ENCODE results near the gene PAX3.
A peak's percentile ranks its signal among the peaks of the same experiment; 100 is the strongest.

PAX3 gene

DNA sequence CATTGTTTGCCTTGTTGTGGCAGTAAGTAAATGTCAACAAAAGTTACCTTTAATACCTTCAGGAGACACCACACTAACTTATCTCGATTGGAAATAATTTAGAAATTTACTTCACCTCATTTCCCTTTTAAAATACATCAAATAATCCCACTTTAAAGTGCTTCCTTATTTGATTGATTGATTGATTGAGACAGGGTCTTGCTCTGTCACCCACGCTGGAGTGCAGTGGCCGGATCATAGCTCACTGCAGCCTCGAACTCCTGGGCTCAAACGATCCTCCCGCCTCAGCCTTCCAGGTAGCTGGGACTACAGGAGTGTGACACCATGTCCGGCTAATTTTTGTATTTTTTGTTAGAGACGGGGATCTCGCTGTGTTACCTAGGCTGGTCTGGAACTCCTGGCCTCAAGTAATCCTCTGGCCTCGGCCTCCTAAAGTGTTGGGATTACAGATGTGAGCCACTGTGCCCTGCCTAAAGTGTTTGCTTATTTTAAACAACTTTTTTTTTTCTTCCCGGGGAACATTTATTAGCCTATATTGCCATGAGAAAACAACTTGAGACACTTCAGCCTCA lies 12.0 kb upstream of the PAX3 start:
- no peak for DNase-seq (ENCODE audit: low read depth)

DNA sequence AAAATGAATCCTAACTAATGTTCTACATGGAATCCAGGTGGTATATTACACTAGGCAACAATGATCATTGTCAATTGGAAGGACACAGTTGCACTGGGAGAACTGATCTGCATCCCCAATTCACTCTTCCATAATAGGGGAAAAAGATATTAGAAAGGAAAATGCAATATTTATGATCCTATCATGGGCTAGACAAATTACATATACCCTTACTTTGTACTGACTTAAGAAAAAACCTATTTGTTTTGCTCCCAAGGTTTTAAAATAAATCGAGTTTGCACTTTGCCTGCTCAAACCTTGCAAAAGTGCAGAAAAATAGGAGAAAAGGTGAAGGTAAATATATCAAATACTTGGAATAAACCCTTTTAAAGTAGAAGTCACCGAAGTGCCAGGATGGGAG lies 11.0 kb upstream of the PAX3 start:
- no peak for DNase-seq (ENCODE audit: low read depth)

DNA sequence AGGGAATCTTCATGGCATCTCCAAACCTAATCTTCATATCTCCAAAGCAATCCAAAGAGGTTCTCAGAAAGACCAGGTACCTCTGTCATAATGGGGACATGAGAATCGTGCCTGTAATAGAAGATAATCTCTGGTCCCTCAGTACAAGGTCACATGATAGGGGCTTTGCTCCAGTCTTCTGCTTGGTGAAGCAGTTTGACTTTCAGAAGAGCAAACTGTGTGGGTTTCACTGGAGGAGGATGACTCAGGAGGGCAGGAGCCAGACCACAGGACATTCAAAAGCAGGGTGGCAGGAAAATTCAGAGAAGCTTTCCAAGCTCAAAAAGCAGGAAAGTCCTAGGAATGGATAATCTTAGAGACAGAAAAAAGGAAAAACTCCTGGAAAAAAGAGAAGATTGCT lies 10.6 kb upstream of the PAX3 start:
- DNase-seq (ENCODE audit: low read depth), result no peak

DNA sequence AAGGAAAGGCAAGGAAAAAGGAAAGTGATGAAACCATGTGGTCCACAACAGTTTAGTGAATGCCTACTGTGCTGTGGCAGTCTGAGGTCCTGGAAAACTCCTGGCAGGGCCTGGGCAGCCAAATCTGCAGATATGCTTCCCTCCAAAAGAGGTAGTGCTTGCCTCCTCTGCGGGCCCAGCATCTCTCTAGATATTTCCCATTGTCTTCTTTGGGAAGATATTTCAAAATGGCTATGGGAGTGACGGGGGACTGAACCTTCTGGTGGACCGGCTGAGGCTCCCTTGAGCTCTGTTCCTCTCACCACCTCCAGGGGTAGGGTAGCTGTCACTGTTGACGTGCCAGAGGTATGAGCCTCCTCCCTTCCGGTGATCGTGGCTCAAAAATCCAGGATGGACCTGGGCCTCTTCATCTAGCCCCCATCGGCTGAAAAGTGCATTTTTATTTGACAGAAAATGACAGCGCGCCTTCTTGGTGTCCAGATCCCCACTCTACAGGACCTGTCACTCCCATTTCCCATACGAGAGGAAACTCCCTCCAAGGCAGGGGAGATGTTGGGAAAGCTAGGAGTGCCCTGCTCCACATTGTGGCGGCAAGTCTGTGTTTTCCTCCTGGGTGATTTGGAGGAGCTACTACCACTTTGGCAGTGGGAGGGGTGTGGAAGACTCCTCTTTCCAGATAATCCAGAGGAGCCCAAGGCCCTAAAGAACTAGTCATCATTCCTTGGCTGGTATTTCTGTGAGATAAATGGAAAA lies 9.4 kb upstream of the PAX3 start:
- no peak for DNase-seq (ENCODE audit: low read depth)

DNA sequence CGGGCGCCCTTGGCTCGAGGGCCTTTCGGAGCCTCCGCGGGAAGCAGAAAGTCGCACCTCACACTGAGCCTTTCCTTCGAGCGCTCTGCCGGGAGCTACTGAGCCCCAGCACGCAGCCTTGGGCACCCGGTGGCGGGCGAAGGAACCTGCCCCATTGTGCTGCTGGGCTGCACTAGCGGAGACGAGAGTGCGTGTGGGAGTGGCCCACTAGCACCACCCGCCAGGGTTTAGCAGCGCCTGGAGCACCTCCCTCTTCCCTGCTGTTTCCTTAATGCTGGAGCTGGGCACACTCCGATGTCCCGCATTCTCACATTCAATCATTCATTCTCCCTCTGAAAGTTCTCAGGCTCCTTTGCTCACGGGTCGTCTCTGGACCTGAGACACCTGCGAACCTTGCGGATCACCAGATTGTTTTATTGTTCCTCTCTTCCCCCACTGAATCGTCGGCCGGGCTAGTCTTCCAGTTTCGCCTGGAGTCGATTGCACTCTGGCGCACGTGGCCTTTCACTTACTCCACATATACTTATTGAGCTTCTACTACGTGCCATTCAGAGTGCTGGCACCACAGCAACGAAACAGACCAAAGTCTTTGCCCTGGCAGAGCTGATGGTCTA lies 8.5 kb upstream of the PAX3 start:
- DNase-seq (ENCODE audit: low read depth), result peak; percentile 39

DNA sequence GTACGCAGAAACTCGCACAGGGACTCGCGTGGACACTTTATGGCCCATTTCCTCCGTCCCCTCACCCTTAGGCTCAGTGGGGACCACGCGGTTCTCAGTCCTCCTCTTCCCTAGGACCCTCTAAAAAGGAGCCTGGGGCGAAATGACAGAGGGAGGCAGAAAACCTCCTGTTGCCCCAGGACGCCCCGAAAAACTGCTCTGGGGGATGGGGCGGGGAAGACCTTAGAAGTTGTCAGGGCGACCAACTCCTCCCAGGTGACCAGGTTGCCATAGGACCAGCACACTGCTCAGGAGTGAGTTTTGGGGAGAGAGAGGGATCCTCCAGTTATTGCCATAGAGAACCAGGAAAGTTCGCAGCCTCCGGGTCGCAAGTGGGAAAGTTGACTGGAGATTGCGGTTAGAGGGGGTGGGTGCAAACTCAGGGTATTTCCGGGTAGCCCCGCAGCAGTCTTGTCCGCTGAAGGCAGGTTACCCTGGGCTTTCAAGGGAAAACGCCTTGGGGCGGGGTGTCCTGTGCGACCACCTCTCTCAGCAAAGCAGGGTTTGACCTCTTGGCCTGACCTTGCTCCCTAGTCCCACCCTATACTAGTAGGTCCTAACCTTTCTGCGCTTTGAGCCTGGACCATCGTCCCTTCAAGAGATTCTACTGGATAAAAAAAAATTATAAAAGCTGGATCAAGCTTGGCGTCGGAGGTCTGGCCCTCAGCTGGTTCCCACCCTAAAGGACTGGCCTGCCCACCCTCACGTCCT lies 7.8 kb upstream of the PAX3 start:
- DNase-seq (ENCODE audit: low read depth), result no peak

DNA sequence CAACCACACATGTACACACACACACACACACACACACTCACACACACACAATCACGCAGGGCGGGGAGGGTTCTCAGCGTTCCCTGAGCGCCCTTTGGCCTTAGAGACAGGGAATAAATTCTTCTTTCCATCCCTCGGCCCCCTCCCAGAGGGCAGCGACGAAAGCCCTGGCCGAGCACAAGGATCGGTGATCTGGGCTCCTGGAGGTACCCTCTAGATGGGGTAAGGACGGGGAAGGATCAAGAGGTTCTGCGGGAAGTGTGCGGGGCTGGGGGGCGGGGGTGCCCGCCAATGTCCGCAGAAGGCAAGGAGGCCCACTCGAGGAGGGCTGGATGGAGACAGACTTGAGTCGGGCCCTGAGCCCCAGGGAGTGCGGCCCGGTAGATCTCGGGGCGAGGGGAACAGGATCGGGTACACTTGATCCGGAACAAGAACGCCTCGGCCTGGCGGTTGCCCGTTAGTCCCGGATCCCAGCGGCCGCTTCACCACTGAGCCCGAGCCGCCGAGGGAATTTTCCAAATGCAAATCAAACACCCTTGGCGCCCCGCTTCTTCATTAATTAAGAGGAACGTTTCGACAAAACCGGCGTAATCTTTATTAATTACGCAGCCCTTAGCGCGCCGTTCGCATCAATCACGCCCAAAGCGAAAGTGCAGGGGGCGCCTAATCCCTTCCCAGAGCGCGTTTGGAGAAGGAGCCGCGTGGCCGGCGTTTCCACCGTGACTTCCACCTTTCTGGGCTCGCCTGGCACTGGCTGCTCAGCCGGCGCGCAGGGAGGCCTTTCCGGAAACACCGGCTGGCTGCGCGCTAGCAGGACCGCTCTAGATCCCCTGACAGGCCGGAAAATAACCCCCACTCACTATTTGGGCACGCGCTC lies 7.0 kb upstream of the PAX3 start:
- peak; percentile 50 for DNase-seq (ENCODE audit: low read depth)

DNA sequence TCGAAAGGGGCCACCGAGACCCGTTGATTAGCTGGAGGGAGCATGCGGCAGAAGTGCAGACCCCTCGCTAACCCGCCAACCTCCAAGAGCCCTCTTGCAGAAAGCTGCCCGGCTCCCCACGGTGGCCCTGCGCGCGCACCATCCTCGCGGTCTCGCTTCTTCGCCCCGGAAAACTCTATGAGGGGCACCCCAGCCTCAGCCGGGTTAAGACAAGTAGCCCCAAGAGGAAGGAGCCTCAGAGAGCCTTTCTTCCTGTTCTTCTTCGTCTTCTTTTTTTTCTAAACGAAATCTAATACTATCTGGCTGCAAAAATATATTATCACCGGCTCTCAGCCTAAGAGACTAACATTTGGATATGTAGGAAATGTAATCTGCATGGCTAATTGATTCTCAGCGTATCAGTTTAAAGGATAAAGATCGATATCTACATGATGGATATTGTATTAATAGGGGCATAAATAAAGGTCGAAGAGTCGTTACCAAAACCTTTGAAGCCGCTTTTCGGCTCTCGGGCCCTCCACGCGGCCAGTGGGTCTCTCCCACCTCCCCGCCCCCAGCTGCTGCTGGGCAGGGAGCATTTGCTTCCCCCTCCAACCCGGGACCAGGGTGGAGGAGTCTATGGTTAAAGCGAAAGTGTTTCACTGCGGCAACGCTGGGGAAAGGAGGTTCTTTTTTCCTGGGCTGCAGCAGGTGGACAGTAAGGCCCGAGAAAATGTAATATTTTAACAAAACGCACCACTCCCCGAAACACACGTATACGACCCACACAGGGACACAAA lies 6.1 kb upstream of the PAX3 start:
- no peak for DNase-seq (ENCODE audit: low read depth)

DNA sequence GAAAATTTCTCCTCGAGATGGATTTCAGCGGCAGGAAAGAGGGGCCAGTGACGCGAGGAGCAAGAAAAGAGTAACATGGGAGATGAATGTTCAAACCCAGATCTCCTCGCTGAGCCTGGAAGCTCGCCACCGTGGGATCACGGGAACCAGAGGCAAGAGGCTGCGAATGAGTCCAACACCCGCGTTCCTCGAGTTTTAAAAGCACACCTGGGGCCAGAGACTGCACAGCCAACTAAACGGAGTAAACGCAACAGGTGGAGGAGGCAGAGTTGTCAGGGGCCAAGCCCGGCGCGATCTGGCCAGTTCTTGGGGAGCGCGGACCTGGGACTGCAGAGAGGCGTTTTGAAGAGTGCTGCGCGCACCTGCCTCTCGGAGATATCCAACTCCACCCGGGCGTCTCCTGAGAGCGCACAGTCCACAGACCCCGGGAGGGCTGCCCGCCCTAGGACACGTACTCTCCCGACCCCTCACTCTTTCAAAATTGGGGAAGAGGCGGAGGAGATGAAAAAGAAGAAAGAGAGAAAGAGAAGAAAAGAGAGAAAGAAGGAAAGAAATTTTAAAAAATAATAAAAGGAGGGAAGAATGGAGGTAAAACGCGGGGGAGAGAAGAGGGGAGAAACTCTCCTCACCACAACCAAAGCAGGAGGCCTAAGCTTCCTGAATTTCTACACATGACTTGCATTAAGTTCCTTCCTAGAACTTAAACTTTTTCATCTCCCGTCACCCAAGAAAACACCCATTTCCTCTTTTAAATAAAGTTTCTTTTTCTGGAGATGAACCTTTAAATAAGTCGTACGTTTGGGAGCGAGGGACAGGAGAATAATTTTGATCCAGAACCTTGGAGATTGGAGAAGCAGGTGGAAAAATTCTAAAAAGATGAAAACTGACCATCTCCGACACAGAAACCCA lies 5.3 kb upstream of the PAX3 start:
- no peak for DNase-seq (ENCODE audit: low read depth)

DNA sequence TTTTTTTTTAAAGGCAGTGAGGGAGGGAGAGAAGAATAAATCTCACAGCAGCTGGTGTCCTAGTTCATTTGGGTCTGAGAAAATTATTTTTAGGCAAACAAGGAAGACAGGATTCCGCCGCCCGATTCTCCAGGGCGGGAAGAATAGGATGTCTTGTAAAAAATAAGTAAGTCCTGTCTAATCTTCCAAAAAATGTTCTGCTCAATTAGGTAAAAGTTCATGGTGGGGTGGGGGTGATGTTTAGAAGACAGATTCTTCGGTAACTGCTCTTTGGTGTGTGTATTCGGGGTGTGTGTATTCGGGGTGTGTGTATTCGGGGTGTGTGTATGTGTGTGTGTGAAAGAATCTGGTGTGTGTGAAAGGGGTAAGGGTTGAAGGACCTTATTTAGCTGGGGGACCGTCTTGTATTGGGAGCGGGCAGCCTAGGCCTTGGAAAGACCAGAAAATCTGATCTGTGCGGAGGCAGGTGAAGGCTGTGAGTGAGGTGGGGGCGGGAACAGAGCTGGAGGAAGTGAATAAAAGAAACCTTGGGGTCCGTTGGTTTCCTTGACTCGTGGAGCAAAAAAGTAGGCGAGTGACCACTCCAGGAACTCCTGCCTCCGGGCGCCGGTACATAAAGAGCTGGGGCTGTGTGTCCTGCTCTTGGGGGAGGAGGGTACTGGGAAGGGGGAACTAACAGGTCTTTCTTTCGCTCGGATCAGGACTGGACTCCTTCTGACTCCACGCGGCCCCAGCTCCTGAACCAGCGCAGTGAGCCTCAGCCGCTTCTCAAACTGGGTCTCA lies 4.4 kb upstream of the PAX3 start:
- DNase-seq (ENCODE audit: low read depth), result no peak

DNA sequence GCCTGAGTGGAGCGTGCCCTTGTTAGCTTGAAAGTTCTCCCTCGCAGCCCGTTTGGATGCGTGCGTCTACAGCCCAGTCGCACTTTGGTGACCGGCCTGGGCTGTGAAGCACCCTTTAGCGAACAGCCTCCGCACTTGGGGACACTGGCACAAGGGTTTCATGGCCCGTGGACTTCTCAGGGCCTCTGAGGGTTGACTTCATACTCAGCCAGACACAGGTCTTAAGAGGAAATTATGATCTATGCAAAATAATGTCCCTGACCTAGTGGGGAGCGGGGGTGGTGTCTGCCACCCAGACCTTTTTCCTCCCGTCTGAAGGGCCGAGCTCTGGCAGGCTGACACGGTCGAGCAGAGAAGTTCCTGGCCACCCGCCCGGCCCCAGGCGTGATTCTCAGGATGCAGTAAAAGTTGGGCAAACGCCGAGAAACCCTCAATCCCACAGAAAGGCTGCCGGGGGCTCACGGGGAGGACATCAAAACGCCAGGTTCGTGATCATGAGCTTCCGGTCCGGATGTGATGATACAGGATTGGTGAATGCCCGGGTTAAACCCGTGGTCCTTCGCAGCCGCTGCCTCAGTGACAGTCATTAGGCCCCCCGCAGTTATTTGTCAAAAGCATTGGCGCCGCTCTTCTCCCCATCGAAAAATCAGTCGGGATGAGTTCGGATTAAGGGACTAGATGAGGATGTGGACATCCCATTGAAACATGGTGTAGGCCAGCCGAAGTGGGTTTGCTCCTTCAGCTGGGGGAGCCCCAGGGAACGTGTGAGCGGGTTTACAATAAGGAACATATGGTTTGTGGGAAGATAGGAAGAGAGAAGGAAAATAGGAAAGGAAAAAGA lies 3.6 kb upstream of the PAX3 start:
- no peak for DNase-seq (ENCODE audit: low read depth)

DNA sequence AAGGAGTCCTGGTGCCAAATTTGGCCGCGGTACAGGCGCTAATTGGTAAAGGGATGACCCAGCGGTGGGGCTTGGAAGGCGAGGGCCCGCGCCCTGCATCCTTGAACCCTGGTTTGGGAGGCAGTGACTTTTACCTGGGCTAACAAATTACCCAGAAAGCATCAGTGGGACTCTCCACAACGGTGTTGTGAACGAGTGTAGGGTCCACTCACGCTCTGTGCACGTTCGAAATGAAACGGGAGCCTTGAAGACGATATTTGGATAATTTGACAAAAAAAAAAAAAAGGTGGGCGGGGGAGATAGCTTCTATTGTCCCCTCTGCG lies 3.0 kb upstream of the PAX3 start:
- DNase-seq (ENCODE audit: low read depth), result no peak

DNA sequence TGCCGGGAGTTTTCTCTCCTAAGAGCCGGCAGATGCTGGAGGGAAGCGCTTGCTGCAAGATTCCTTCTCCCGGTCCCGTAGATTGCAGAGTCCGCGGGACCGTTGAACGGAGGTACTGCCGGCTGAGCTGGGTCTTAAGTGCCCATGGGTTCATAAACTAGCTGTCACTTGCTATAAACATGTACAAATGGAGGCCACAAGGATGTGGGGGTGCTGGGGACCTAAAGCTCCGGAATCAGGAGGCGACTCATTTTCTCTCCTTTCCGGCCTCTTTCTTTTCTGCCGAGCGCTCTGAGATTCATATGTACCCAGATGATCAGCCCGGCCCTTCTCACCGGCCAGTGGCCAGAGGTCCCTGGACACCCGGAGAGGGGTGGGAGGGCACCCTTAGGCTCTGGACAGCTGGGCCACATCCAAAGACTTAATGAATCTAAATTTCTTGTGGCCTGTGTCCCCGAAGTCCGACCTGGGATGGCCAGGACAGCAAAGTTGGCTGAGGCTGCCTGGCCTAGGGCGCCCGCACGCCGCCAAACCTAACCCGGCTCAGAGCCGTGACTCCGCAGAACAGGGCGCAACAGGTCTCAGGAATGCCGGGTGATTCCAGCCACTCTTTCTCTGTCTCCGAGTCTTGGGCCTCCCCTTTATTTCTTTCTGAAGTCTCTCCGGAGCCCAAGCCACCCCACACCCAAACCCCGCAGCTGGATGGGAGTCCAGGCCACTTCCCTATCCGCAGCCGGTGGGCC lies 2.4 kb upstream of the PAX3 start:
- no peak for DNase-seq (ENCODE audit: low read depth)

DNA sequence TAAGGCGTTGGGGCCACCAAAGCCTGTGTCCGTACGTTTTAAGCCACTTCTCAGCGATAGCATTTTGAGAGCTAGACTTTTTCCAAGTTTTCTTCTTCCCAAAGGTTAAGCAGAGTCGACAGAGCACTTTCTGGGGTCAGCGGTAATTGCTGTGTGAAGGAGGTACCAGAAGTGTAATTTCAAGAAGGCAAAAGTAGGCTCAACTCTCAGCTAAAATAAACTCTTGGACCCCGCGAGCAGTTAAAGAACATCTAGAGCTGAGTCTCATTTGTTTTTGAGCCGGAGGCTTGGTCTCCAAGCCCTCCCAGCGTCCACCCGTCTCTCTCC lies 1.9 kb upstream of the PAX3 start:
- DNase-seq (ENCODE audit: low read depth), result no peak

DNA sequence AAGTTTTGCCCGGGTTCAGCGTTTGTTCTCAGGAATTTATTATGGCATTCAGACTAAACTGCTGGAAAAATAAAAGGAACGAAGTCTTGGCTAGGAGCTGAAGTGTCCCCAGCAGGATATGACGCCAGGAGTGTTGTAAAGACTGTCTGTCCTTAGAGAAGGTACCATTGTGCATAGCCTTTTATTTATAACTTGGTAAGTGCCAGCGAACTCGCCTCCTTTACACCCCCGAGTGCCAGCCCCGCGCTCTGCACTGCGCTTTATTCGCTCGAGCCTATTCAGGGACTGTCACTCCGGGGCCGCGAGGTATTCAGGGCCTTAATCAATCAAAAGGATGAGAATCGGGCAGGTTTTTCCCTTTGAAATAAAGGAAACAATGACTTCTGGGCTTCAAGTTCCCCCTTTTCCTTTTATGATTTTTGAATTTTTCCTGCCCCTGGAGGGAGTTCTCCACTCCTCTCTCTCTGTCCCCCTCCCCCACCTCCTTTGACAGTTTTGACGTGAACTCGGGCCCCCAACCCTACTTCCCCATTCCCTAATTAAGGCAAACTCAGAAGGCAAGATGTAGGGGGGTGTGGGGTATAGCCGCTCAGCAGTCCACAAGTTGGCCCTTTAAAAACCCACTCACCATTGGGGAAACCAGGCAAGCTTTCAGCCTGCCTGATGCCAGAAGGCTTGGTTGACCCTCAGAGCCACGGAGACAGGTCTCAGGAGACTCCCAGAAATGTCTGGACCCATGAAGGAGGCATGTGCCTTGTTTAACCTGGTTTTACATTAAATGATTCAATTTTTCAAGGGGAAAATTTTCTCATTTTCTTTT lies 1.3 kb upstream of the PAX3 start:
- DNase-seq (ENCODE audit: low read depth), result no peak

DNA sequence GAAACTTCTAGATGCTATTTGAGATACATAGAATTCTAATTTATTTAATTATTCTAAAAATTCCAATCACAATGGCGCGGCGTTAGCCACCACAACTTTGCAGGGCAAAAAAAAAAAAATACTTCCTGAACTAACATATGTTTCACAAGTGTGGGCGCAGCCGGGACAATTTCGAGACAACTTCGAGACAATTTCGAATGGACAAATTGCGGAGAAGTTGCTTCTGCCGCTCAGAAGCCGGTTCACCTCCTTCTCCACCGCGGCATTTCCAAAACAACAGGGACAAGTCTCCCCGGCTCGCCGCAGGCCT lies 842 bp downstream of the PAX3 start:
- no peak for DNase-seq (ENCODE audit: low read depth)

DNA sequence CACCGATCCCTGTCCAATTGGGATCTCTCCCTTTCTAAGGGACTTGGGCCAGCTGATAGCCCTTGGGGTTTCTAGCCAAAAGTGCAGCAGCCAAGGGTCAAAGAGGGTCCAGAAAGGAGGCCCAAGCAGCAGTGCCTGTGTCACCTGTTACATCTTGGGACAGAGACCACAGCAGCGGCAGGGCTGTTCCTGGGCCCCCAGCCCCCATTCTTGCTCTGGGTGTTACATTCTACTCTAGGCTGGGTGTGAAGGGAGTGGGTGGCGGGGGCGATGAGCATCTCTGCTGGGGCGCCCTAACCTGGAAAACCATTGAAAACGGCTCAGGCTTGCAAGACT lies 1.2 kb downstream of the PAX3 start:
- no peak for DNase-seq (ENCODE audit: low read depth)

Data from EH (cell line).